NT2/D1 (cell line): ENCODE results near the gene MAGEA11.

Source experiments
- DNase-seq: peaks from one replicate; pipeline ENCODE4 v3.0.0-alpha.2; 2011; ENCODE audit warnings: low read depth, low spot score
- H3K27me3 ChIP-seq: 2 replicates; pipeline ENCODE4 v1.6.0; 2011; ENCODE audit warnings: mild to moderate bottlenecking; ENCODE audit not compliant: insufficient read length, insufficient read depth
- H3K36me3 ChIP-seq: 2 replicates; pipeline ENCODE4 v1.6.1; 2011; ENCODE audit warnings: mild to moderate bottlenecking, low read length, mixed read lengths; ENCODE audit not compliant: insufficient read depth, insufficient read length
- H3K4me1 ChIP-seq: 2 replicates; pipeline ENCODE4 v1.5.1; 2011; ENCODE audit not compliant: insufficient read depth, insufficient read length
- H3K4me3 ChIP-seq: 2 replicates; pipeline ENCODE4 v1.5.1; 2011; ENCODE audit warnings: low read depth; ENCODE audit not compliant: insufficient read length
- H3K9ac ChIP-seq: 2 replicates; pipeline ENCODE4 v1.6.0; 2011; ENCODE audit warnings: low read depth; ENCODE audit not compliant: insufficient read length
- H3K9me3 ChIP-seq: 2 replicates; pipeline ENCODE4 v1.5.1; 2011; ENCODE audit warnings: mild to moderate bottlenecking, low read length; ENCODE audit not compliant: insufficient read depth
- SUZ12 ChIP-seq: IDR thresholded peaks from 2 replicates; pipeline ENCODE4 v1.6.1; 2011; ENCODE audit not compliant: insufficient read length, insufficient read depth; ENCODE audit errors: extremely low read depth
- YY1 ChIP-seq: IDR thresholded peaks from 2 replicates; pipeline ENCODE4 v1.6.1; 2011; ENCODE audit not compliant: insufficient read length, insufficient read depth
- ZNF274 ChIP-seq: IDR thresholded peaks from 2 replicates; pipeline ENCODE4 v1.6.1; 2011; ENCODE audit warnings: mild to moderate bottlenecking, low read depth, low read length

Gene MAGEA11

DNA sequence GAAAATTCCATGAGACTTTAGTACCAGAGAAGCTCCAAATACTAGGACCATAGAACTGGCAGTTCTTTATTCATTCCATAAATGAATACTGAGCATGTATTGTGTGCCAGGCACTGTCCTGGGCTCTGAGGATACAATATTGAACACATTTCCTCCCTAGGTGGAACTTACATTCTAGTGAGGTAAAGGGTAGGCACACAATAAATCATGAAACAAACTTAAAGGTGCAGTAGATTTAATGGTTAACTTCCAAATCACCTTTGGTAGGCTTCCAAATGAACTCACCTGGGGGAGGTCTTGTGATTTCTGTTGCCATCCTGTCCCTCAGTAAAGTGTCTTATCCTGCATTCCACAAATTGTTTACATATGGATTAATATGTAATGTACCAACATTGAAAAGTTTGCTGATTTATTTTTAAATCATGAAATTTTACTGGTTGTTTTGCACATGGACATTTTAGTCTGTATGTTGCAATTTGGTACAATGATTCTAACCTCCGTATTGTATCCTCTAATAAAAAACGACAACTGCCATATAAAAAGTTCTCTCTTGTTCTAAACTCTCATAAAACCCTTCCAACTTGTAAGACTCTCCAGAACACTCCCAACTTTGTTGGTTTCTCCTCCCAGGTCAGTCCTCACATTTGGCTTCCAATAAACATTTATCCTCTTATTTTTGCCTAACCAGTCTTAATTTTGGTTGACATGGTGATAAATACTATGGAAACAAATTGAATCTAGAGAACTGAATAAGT is 4.5 kb upstream of the MAGEA11 start:
- Histone ChIP-seq H3K9me3 (no peaks in the 10 kb centered on the region), H3K9ac (no peak overlapping the region), H3K4me3 (no peak overlapping the region), H3K36me3 (no peaks in the 10 kb centered on the region), H3K4me1 (no peaks in the 10 kb centered on the region), H3K27me3 (no peaks in the 10 kb centered on the region)
- TF ChIP-seq SUZ12 (no peak), YY1 (no peak), ZNF274 (no peak)
- DNase-seq, result no peak

DNA sequence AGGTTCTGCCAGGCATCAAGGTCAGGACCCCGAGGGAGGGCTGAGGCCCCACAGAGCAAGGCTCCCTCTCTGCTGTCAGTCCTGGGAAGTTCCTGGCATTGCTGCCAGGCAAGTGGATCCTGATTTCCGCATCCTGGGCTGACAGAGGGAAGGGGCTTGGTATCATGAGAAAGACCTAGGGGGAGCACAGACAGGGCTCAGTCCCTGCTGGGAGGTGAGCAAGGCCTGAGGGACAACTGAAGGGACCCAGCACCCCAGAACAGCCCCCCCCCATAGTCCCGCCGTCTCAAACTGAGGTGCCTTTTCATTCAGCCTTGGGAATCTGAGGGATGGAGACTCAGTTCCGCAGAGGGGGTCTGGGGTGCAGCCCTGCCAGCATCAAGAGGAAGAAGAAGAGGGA is 971 bp downstream of the MAGEA11 start:
- Histone ChIP-seq H3K4me1 (no peaks in the 10 kb centered on the region), H3K9me3 (no peaks in the 10 kb centered on the region), H3K36me3 (no peaks in the 10 kb centered on the region), H3K27me3 (no peaks in the 10 kb centered on the region), H3K9ac (no peak overlapping the region), H3K4me3 (no peak overlapping the region)
- no peak for DNase-seq
- TF ChIP-seq YY1 (no peak), SUZ12 (no peak), ZNF274 (no peak)

DNA sequence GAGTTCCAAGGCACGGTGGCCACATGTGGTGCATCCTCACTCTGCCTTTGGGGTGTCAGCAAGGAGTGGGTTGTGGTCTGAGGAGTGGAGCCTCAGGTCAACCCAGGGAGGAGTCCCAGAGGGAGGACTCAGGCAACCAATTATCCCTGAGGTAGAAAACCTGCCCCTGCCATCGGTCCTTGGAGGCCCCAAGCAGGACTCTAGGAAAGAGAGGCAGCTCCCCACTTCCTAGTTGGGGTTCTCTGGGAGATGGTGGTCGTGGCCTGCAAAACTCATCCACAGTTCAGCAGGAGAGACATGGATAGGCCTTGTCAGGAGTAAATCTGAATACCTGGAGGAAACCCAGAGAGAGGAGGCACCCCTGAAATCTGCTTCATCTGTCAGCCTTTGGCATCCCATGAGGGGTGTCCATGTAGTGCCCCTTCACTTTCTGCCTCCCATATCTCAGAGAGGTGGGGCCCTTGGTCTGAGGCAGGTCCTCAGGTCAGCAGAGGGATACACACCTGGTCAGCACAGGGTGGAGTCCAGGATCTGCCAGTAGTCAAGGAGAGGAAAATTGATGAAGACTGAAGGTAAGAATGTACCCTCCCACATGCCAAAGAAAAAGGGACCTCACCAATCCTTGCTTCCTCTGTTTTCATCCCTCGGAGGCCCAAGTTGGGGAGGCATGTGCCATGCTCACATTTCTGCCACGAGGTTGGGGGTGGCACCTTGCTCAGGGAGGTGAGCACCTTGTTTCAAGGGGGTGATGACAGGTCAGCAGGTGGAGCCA is 1.6 kb downstream of the MAGEA11 start:
- Histone ChIP-seq H3K4me3 (no peak overlapping the region), H3K9me3 (no peaks in the 10 kb centered on the region)
- TF ChIP-seq ZNF274 (no peak), SUZ12 (no peak), YY1 (no peak)

DNA sequence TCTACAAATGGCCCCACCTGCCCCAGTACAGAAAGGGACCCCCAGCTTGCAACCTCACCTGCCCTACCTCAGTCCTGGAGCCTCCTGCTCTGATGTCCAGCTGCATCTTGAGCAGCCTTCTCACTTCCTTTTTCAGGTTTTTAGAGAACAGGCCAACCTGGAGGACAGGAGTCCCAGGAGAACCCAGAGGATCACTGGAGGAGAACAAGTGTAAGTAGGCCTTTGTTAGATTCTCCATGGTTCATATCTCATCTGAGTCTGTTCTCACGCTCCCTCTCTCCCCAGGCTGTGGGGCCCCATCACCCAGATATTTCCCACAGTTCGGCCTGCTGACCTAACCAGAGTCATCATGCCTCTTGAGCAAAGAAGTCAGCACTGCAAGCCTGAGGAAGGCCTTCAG is 3.6 kb downstream of the MAGEA11 start:
- no peaks in the 10 kb centered on the region for H3K4me1 ChIP-seq

More for the DNA sequence above, 1.6 kb downstream of the MAGEA11 start:
- no peak for DNase-seq
- H3K9ac ChIP-seq, result no peak overlapping the region
- no peaks in the 10 kb centered on the region for H3K4me1 ChIP-seq
- H3K27me3 ChIP-seq, result no peaks in the 10 kb centered on the region
- no peaks in the 10 kb centered on the region for H3K36me3 ChIP-seq

DNA sequence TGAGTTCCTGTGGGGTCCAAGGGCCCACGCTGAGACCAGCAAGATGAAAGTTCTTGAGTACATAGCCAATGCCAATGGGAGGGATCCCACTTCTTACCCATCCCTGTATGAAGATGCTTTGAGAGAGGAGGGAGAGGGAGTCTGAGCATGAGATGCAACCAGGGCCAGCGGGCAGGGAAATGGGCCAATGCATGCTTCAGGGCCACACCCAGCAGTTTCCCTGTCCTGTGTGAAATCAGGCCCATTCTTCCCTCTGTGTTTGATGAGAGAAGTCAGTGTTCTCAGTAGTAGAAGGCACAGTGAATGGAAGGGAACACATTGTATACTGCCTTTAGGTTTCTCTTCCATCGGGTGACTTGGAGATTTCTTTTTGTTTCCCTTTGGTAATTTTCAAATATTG is 4.8 kb downstream of the MAGEA11 start:
- Histone ChIP-seq H3K9me3 (no peaks in the 10 kb centered on the region), H3K4me3 (no peak overlapping the region), H3K9ac (no peak overlapping the region), H3K27me3 (no peaks in the 10 kb centered on the region), H3K4me1 (no peaks in the 10 kb centered on the region), H3K36me3 (no peaks in the 10 kb centered on the region)
- DNase-seq, result no peak
- TF ChIP-seq ZNF274 (no peak), YY1 (no peak)

More for the DNA sequence above, 3.6 kb downstream of the MAGEA11 start:
- Histone ChIP-seq H3K9ac (no peak overlapping the region), H3K27me3 (no peaks in the 10 kb centered on the region), H3K4me3 (no peak overlapping the region), H3K36me3 (no peaks in the 10 kb centered on the region), H3K9me3 (no peaks in the 10 kb centered on the region)
- no peak for TF ChIP-seq YY1
- no peak for TF ChIP-seq ZNF274
- TF ChIP-seq SUZ12, result no peak
- DNase-seq, result no peak

DNA sequence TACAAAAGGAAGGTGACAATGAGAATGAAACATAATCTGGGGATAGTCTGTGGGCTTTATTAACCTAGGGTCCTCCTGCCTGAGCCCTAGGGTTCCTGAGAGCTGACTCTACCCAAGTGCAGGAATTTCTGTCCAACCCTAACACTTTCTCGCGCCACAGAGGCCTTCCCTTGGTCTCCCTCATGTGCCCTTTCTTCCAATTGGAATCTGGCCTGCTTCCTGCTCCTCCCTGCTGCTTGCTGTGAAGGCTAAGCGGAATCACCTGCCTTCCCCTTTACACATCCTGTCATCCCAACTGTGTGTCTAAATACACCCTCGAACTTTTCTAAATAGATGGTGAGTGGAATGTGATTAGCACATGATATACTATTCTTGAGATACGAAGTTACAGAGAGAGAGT is 5.9 kb downstream of the MAGEA11 start:
- no peak for DNase-seq
- H3K36me3 ChIP-seq, result no peaks in the 10 kb centered on the region
- TF ChIP-seq ZNF274, result no peak
- no peak for TF ChIP-seq SUZ12
- no peak for TF ChIP-seq YY1
- H3K4me3 ChIP-seq, result no peak overlapping the region
- no peak overlapping the region for H3K9ac ChIP-seq
- H3K9me3 ChIP-seq, result no peaks in the 10 kb centered on the region
- H3K27me3 ChIP-seq, result no peaks in the 10 kb centered on the region
- no peaks in the 10 kb centered on the region for H3K4me1 ChIP-seq

DNA sequence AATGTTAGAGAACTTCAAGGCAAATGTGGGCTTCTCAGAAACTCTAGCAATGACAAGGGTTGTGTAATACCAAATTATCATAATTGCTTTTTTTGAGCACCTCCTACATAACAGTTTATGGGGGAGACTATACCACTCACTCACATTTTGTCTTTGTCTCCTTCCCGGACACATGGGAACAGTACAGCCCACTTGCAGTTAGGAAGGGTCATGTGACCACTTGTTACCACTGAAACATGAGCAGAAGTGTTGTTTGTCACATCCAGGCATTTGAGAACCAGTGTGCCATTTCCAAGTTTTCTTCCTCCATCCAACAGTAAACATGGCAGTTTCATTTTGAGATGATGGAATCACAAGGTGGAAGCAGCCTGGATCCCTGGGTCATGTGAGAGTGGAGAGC is 6.9 kb downstream of the MAGEA11 start:
- TF ChIP-seq YY1, result no peak
- no peaks in the 10 kb centered on the region for H3K9me3 ChIP-seq
- no peaks in the 10 kb centered on the region for H3K36me3 ChIP-seq
- no peaks in the 10 kb centered on the region for H3K27me3 ChIP-seq
- no peak for DNase-seq
- H3K4me1 ChIP-seq, result no peaks in the 10 kb centered on the region
- H3K4me3 ChIP-seq, result no peak overlapping the region
- no peak overlapping the region for H3K9ac ChIP-seq
